AG04450 (cell line): ENCODE data around the gene SLC38A4. TPM values are rescaled to one million over a fixed set of nuclear protein-coding genes. Genes with fewer than 3 reads are reported as not detected.
"Not testable (repeated sequence)": the region's sequence is repeated elsewhere in the genome, so short reads cannot be mapped to it uniquely, and the experiment has no call there.

Source experiments
- CTCF ChIA-PET: fragments of 300-600, 350-600 bp; formaldehyde crosslinking; extraction: SDS; loops from one replicate; lab custom pipeline; 2022; ENCODE audit warnings: antibody characterized with exemption, inconsistent platforms; lab: Charles Lee
- POLR2A ChIA-PET: fragments of 350-600 bp; formaldehyde crosslinking; extraction: SDS; loops from one replicate; lab custom pipeline; 2021; ENCODE audit warnings: antibody characterized with exemption, inconsistent platforms; lab: Yijun Ruan, JAX
- DNase-seq: peaks from one replicate; pipeline ENCODE4 v3.0.0-alpha.2; 2011; ENCODE audit warnings: low read depth, low spot score
- H3K27ac ChIP-seq: one replicate; pipeline ENCODE4 v1.5.1; 2012; ENCODE audit warnings: low read depth, low read length, control low read depth
- H3K27me3 ChIP-seq: one replicate; pipeline ENCODE4 v1.6.0; 2012; ENCODE audit warnings: low read length; ENCODE audit not compliant: control insufficient read depth, insufficient read depth
- H3K4me3 ChIP-seq: 2 replicates; pipeline ENCODE4 v1.5.1; 2011; ENCODE audit warnings: mild to moderate bottlenecking, low read depth, low read length, control low read depth
- H3K9me3 ChIP-seq: 2 replicates; pipeline ENCODE4 v1.5.1; 2012; ENCODE audit warnings: low read length; ENCODE audit not compliant: control insufficient read depth, insufficient read depth
- CTCF ChIP-seq: IDR thresholded peaks from 2 replicates; pipeline ENCODE4 v1.5.1; 2011; ENCODE audit warnings: low read depth, low read length, control low read depth, inconsistent platforms
- polyA plus RNA-seq: library from polyadenylated mRNA; depleted of rRNA; stranded (reverse); fragments of >200 nt; gene quantifications from 2 replicates; pipeline ENCODE4 v1.2.3, GENCODE V29; 2011

The SLC38A4 gene
- polyA plus RNA-seq, 1 experiment: 12.0 TPM

GRCh38 chr12:46751173-46751572, 74.6 kb downstream of the SLC38A4 start:
- no peaks in the 10 kb centered on the region for H3K27me3 ChIP-seq
- no peak overlapping the region for H3K4me3 ChIP-seq
- CTCF ChIA-PET: no interaction called here
- POLR2A ChIA-PET: no interaction called here
- no peak overlapping the region for H3K27ac ChIP-seq
- no peak for TF ChIP-seq CTCF
- no peak for DNase-seq
- H3K9me3 ChIP-seq: no peaks in the 10 kb centered on the region

GRCh38 chr12:46749322-46749721, 76.5 kb downstream of the SLC38A4 start:
- H3K27me3 ChIP-seq: no peaks in the 10 kb centered on the region
- ChIA-PET POLR2A (no interaction called here), CTCF (no interaction called here)
- no peak overlapping the region for H3K27ac ChIP-seq
- TF ChIP-seq CTCF: no peak
- no peaks in the 10 kb centered on the region for H3K9me3 ChIP-seq
- no peak for DNase-seq
- H3K4me3 ChIP-seq: no peak overlapping the region

GRCh38 chr12:46744283-46744682, 81.5 kb downstream of the SLC38A4 start:
- no peak for TF ChIP-seq CTCF
- ChIA-PET POLR2A (no interaction called here), CTCF (no interaction called here)
- no peaks in the 10 kb centered on the region for H3K27me3 ChIP-seq
- H3K4me3 ChIP-seq: no peak overlapping the region
- H3K9me3 ChIP-seq: no peaks in the 10 kb centered on the region
- H3K27ac ChIP-seq: no peak overlapping the region
- no peak for DNase-seq

- ChIA-PET CTCF (no interaction called here), POLR2A (no interaction called here)
- Histone ChIP-seq H3K27me3 (no peaks in the 10 kb centered on the region), H3K9me3 (no peaks in the 10 kb centered on the region), H3K27ac (no peak overlapping the region), H3K4me3 (no peak overlapping the region)
- no peak for DNase-seq
- TF ChIP-seq CTCF: no peak
Observed at GRCh38 chr12:46743456-46743855, 82.3 kb downstream of the SLC38A4 start.

- H3K4me3 ChIP-seq, POLR2A ChIA-PET, DNase-seq, H3K27me3 ChIP-seq, H3K27ac ChIP-seq, CTCF ChIA-PET, H3K9me3 ChIP-seq: not testable (repeated sequence)
Observed at GRCh38 chr12:46742271-46742670, 83.5 kb downstream of the SLC38A4 start.

- H3K27me3 ChIP-seq: no peaks in the 10 kb centered on the region
- no peak overlapping the region for H3K27ac ChIP-seq
- TF ChIP-seq CTCF: no peak
- POLR2A ChIA-PET: no interaction called here
- no peak for DNase-seq
- no peak overlapping the region for H3K4me3 ChIP-seq
- CTCF ChIA-PET: no interaction called here
- no peaks in the 10 kb centered on the region for H3K9me3 ChIP-seq
Observed at GRCh38 chr12:46725332-46725731, 100.5 kb downstream of the SLC38A4 start.
